ENCODE measurements around the gene HSPD1. TPM values are rescaled to one million over a fixed set of nuclear protein-coding genes. Genes with fewer than 3 reads are reported as not detected.

HSPD1 gene
- total and polyA plus RNA-seq, 9 of the 15 experiments (the other 6 are each of a cell fraction or from before 2014, with no cell fraction given), result 398 to 1,014 (median 622) TPM

DNA sequence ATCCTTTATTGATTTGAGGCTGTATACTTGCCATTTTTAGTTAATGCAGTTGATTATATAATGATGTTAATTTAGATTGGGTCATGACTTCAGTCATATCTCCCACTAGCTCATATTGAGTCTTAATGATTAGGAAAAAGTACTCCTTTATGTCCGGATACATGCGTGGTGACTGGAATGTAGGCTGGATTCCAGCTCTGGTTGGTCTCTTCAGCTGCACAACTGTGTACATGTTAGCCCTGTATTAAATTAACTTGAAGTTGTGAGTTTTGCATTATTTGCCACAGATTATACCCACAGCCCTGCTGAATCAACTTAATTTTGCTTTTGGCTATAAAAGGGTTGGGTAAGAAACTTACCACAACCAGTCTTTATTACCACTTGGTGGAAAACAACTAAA is 38.8 kb upstream of the HSPD1 start:
- Histone ChIP-seq H3K27me3 (ENCODE audit: control insufficient read depth in 2 of 2, insufficient read depth in 2 of 2, low read length in 2 of 2) (no peaks in the 10 kb centered on the region), H3K9ac (ENCODE audit: insufficient read depth in 1 of 2, low read depth in 2 of 2, low read length in 2 of 2) (no peak overlapping the region), H3K4me1 (replicated peaks in 1 of 2; ENCODE audit: control insufficient read depth in 2 of 2, insufficient read depth in 2 of 2, low read length in 2 of 2) (no peaks in the 10 kb centered on the region), H3K9me3 (replicated peaks; ENCODE audit: control insufficient read depth, insufficient read depth, low read depth, low read length) (no peaks in the 10 kb centered on the region), H3K4me2 (ENCODE audit: insufficient read depth, low read length) (no peak overlapping the region), H3K9me1 (ENCODE audit: control insufficient read depth, insufficient read depth, low read length) (no peaks in the 10 kb centered on the region), H3K79me2 (ENCODE audit: control insufficient read depth, insufficient read depth, low read length) (peaks cover 5% of the 10 kb centered on the region; the same call in 2 of the 3 replicates), H3K27ac (ENCODE audit: extremely low read depth, low read depth, low read length) (no peak overlapping the region), H3K36me3 (ENCODE audit: control insufficient read depth, insufficient read depth, low read length) (peaks cover 57% of the 10 kb centered on the region; the same call in 2 of the 3 replicates), H4K20me1 (replicated peaks; ENCODE audit: control insufficient read depth, insufficient read depth, low read length) (no peaks in the 10 kb centered on the region), H3K4me3 (no peak overlapping the region), H2AFZ (ENCODE audit: low read depth, low read length) (no peak overlapping the region)
- no peak for FAIRE-seq
- no TSS peak for BruUV-seq (replicated peaks)
- CTCF ChIA-PET (ENCODE audit: low intra/inter-chr PET ratio), result no interaction called here
- intact Hi-C loops (cut with micrococcal nuclease), result no loop called here
- in situ Hi-C loops (cut with MboI), result no loop called here
- TF ChIP-seq PRPF4 (IDR thresholded peaks at IDR 0.05; ENCODE audit: insufficient read depth, low read depth, low read length, poor library complexity, severe bottlenecking) (no peak), NONO (IDR thresholded peaks at IDR 0.05; ENCODE audit: low read depth in 2 of 2, low read length in 1 of 2) (no peak)
- no peak for ATAC-seq
- POLR2A ChIA-PET, result interaction anchor here (0.6 kb wide), 1 partner anchor 24 kb away, joined by 3 read pairs; no protein-coding TSS in a partner anchor
- no peak for DNase-seq (ENCODE audit: extremely low read depth in 1 of 4, low spot score in 3 of 4)
- WGBS (ENCODE audit: insufficient coverage, low coverage, missing lambda C conversion rate), result 80% methylated on average over 2 of the region's 2 CpGs

DNA sequence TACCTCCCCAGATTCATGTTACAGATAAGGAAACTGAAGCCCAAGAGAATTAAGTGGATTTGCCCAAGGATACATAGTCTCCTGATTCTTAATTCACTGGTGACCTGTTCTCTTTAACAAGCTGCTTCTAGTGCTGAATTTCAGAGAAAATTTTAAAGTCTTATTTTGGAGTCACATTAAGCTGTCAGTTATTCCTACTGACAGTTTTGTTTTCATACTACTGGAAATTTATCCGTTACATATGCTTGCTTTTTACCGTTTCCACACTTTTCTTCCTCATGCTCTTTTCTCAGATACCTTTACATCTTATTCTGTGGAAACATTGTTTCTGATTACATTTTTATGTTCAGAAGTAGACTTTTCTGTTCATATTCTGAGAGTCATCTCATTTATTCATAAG is 17.5 kb upstream of the HSPD1 start:
- peaks cover 4% of the 10 kb centered on the region; the same call in 1 of the 3 replicates for H3K36me3 ChIP-seq (ENCODE audit: control insufficient read depth, insufficient read depth, low read length)
- FAIRE-seq (no peak), ATAC-seq (no peak), DNase-seq (ENCODE audit: extremely low read depth in 1 of 4, low spot score in 3 of 4) (no peak)
- intact Hi-C loops (cut with micrococcal nuclease) (no loop called here), in situ Hi-C loops (cut with MboI) (no loop called here)
- ChIA-PET POLR2A (interaction anchor here (1.4 to 3.5 kb wide), 2 partner anchors 8 to 17 kb away, joined by 5 to 34 read pairs; partner anchors contain the start of genes HSPD1 and HSPE1), CTCF (ENCODE audit: low intra/inter-chr PET ratio) (no interaction called here)
- H3K4me1 ChIP-seq (replicated peaks in 1 of 2; ENCODE audit: control insufficient read depth in 2 of 2, insufficient read depth in 2 of 2, low read length in 2 of 2), result peaks cover 14 to 24% of the 10 kb centered on the region in 2 experiments; a peak in 4 of 5 replicates
- no TSS peak for BruUV-seq (replicated peaks)
- peak overlapping the region; percentile 92 for H3K4me3 ChIP-seq
- no peaks in the 10 kb centered on the region for H4K20me1 ChIP-seq (replicated peaks; ENCODE audit: control insufficient read depth, insufficient read depth, low read length)
- H3K4me2 ChIP-seq (ENCODE audit: insufficient read depth, low read length), result peak overlapping the region; percentile 91
- H2AFZ ChIP-seq (ENCODE audit: low read depth, low read length), result no peak overlapping the region
- H3K9ac ChIP-seq (ENCODE audit: insufficient read depth in 1 of 2, low read depth in 2 of 2, low read length in 2 of 2), result peak overlapping the region in 1 of 2 experiments; percentile 83; a peak in 2 of 4 replicates
- H3K79me2 ChIP-seq (ENCODE audit: control insufficient read depth, insufficient read depth, low read length), result peaks cover 59% of the 10 kb centered on the region
- no peaks in the 10 kb centered on the region for H3K27me3 ChIP-seq (ENCODE audit: control insufficient read depth in 2 of 2, insufficient read depth in 2 of 2, low read length in 2 of 2)
- TF ChIP-seq, protein P1, sequence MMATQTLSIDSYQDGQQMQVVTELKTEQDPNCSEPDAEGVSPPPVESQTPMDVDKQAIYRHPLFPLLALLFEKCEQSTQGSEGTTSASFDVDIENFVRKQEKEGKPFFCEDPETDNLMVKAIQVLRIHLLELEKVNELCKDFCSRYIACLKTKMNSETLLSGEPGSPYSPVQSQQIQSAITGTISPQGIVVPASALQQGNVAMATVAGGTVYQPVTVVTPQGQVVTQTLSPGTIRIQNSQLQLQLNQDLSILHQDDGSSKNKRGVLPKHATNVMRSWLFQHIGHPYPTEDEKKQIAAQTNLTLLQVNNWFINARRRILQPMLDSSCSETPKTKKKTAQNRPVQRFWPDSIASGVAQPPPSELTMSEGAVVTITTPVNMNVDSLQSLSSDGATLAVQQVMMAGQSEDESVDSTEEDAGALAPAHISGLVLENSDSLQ (IDR thresholded peaks at IDR 0.05), result peak; percentile 55; the same call in 1 of the 2 replicates
- TF ChIP-seq POLR2H (tag; IDR thresholded peaks at IDR 0.05; ENCODE audit: low read depth), result no peak
- no peak for TF ChIP-seq KLF10 (CRISPR knock-in tag; IDR thresholded peaks at IDR 0.05)
- TF ChIP-seq ZNF561 (CRISPR knock-in tag; conservative IDR thresholded peaks at IDR 0.05), result no peak
- no peak for TF ChIP-seq FOXJ2 (tag; IDR thresholded peaks at IDR 0.05)
- TF ChIP-seq, protein P2, sequence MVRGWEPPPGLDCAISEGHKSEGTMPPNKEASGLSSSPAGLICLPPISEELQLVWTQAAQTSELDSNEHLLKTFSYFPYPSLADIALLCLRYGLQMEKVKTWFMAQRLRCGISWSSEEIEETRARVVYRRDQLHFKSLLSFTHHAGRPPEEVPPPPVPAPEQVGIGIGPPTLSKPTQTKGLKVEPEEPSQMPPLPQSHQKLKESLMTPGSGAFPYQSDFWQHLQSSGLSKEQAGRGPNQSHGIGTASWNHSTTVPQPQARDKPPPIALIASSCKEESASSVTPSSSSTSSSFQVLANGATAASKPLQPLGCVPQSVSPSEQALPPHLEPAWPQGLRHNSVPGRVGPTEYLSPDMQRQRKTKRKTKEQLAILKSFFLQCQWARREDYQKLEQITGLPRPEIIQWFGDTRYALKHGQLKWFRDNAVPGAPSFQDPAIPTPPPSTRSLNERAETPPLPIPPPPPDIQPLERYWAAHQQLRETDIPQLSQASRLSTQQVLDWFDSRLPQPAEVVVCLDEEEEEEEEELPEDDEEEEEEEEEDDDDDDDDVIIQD (CRISPR knock-in tag; IDR thresholded peaks at IDR 0.05), result no peak
- no peak for TF ChIP-seq ZNF347 (CRISPR knock-in tag; IDR thresholded peaks at IDR 0.05; ENCODE audit: low read depth)
- 0% methylated on average over 2 of the region's 2 CpGs for WGBS (ENCODE audit: insufficient coverage, low coverage, missing lambda C conversion rate)
- H3K9me3 ChIP-seq (replicated peaks; ENCODE audit: control insufficient read depth, insufficient read depth, low read depth, low read length), result no peaks in the 10 kb centered on the region; the same call in 1 of the 2 replicates
- H3K9me1 ChIP-seq (ENCODE audit: control insufficient read depth, insufficient read depth, low read length), result no peaks in the 10 kb centered on the region
- H3K27ac ChIP-seq (ENCODE audit: extremely low read depth, low read depth, low read length), result no peak overlapping the region

Data from K562 (cell line).